Neural cell (in vitro differentiated cells): Measurements from ENCODE around the gene RAC3. TPM values are rescaled to one million over a fixed set of nuclear protein-coding genes. Genes with fewer than 3 reads are reported as not detected.

Experiments used
- H2AFZ ChIP-seq: fragments of 200-600, 300-800 bp; sonication (generic), shearing (Covaris generic); 2 replicates; pipeline ENCODE4 v1.6.0; 2014; ENCODE audit warnings: low read depth, mild to moderate bottlenecking, antibody characterized with exemption, low read length, moderate library complexity
- H3F3A ChIP-seq: fragments of 200-600 bp; shearing (Covaris generic); 2 replicates; pipeline ENCODE4 v1.6.1; 2016; ENCODE audit warnings: mild to moderate bottlenecking, moderate library complexity, mixed read lengths, antibody characterized with exemption, low read length; ENCODE audit not compliant: insufficient read depth, poor library complexity, severe bottlenecking
- H3K27ac ChIP-seq: fragments of 200-600, 300-800 bp; sonication (generic), shearing (Covaris generic); 2 replicates; pipeline ENCODE4 v1.5.1; 2014; ENCODE audit warnings: mild to moderate bottlenecking, low read length, moderate library complexity
- H3K27me3 ChIP-seq: fragments of 300-800, 200-600 bp; sonication (generic), shearing (Covaris generic); 2 replicates; pipeline ENCODE4 v1.6.0; 2014; ENCODE audit warnings: mild to moderate bottlenecking, low read depth, low read length, moderate library complexity; ENCODE audit not compliant: insufficient read depth
- H3K36me3 ChIP-seq: fragments of 300-800, 200-600 bp; sonication (generic), shearing (Covaris generic); 2 replicates; pipeline ENCODE4 v1.5.1; 2014; ENCODE audit warnings: mild to moderate bottlenecking, antibody characterized with exemption, low read length, moderate library complexity; ENCODE audit not compliant: insufficient read depth
- H3K4me2 ChIP-seq: fragments of 300-800, 200-600 bp; sonication (generic), shearing (Covaris generic); 2 replicates; pipeline ENCODE4 v1.6.0; 2014; ENCODE audit warnings: mild to moderate bottlenecking, low read length
- H3K4me3 ChIP-seq: fragments of 300-800, 200-600 bp; sonication (generic), shearing (Covaris generic); 2 replicates; pipeline ENCODE4 v1.5.1; 2014; ENCODE audit warnings: mild to moderate bottlenecking, low read length, moderate library complexity
- H3K79me2 ChIP-seq: fragments of 200-600 bp; shearing (Covaris generic); replicated peaks from 2 replicates; pipeline ENCODE4 v1.6.0; 2014; ENCODE audit warnings: mild to moderate bottlenecking, low read length, moderate library complexity; ENCODE audit not compliant: insufficient read depth
- H3K9ac ChIP-seq: fragments of 300-800, 200-600 bp; sonication (generic), shearing (Covaris generic); 2 replicates; pipeline ENCODE4 v1.6.1; 2016; ENCODE audit warnings: mild to moderate bottlenecking, low read length, mixed read lengths
- H3K9me2 ChIP-seq: fragments of 200-600 bp; shearing (Covaris generic); 2 replicates; pipeline ENCODE4 v1.6.1; 2016; ENCODE audit warnings: mild to moderate bottlenecking, low read length, mixed read lengths; ENCODE audit not compliant: insufficient read depth
- H3K9me3 ChIP-seq: fragments of 200-600, 300-800 bp; sonication (generic), shearing (Covaris generic); 2 replicates; pipeline ENCODE4 v1.6.1; 2016; ENCODE audit warnings: mild to moderate bottlenecking, mixed run types, low read length, moderate library complexity, mixed read lengths
- H4K20me1 ChIP-seq: fragments of 200-600 bp; shearing (Covaris generic); 2 replicates; pipeline ENCODE4 v1.6.1; 2016; ENCODE audit warnings: mild to moderate bottlenecking, mixed run types; ENCODE audit not compliant: insufficient read depth
- CTCF ChIP-seq: fragments of 450-650 bp; IDR thresholded peaks from 2 replicates; pipeline ENCODE4 v1.5.1; 2014; ENCODE audit warnings: antibody characterized with exemption, mild to moderate bottlenecking, moderate library complexity; ENCODE audit not compliant: poor library complexity, severe bottlenecking
- EP300 ChIP-seq: fragments of 450-650 bp; conservative IDR thresholded peaks from 2 replicates; pipeline ENCODE4 v1.6.1; 2014; ENCODE audit warnings: antibody characterized with exemption, mild to moderate bottlenecking, moderate library complexity; ENCODE audit not compliant: poor library complexity, severe bottlenecking
- EZH2 ChIP-seq: fragments of 200-600, 300-800 bp; shearing (Covaris generic), sonication (generic); IDR thresholded peaks from 2 replicates; pipeline ENCODE4 v1.6.1; 2014; ENCODE audit warnings: antibody characterized with exemption, low read length, borderline replicate concordance, mild to moderate bottlenecking; ENCODE audit not compliant: insufficient read depth, poor library complexity, severe bottlenecking
- MXI1 ChIP-seq: fragments of 450-650 bp; conservative IDR thresholded peaks from 2 replicates; pipeline ENCODE4 v1.6.1; 2014; ENCODE audit warnings: antibody characterized with exemption, mild to moderate bottlenecking; ENCODE audit not compliant: poor library complexity, severe bottlenecking
- POLR2AphosphoS5 ChIP-seq: IDR thresholded peaks from 2 replicates; pipeline ENCODE4 v1.6.1; 2012
- RAD21 ChIP-seq: fragments of 450-650 bp; conservative IDR thresholded peaks from 2 replicates; pipeline ENCODE4 v1.6.1; 2014; ENCODE audit warnings: antibody characterized with exemption, mild to moderate bottlenecking, moderate library complexity
- REST ChIP-seq: IDR thresholded peaks from 2 replicates; pipeline ENCODE4 v1.6.1; 2012; ENCODE audit warnings: borderline replicate concordance
- SMC3 ChIP-seq: fragments of 450-650 bp; conservative IDR thresholded peaks from 2 replicates; pipeline ENCODE4 v1.6.1; 2014; ENCODE audit warnings: antibody characterized with exemption, mild to moderate bottlenecking, moderate library complexity; ENCODE audit not compliant: poor library complexity
- TAF1 ChIP-seq: IDR thresholded peaks from 2 replicates; pipeline ENCODE4 v1.6.1; 2012; ENCODE audit warnings: low read depth
- polyA plus RNA-seq: library from polyadenylated mRNA; depleted of rRNA; stranded (reverse); fragments of >200 nt; gene quantifications from 2 replicates; pipeline ENCODE4 v1.2.3, GENCODE V29; 2014

Gene RAC3
- polyA plus RNA-seq, 1 donor from 2014 or later: 211 TPM

- Histone ChIP-seq H3K4me3 (no peak overlapping the region), H3K4me2 (no peak overlapping the region), H3K9me2 (no peaks in the 10 kb centered on the region), H3K79me2 (no peaks in the 10 kb centered on the region), H3F3A (no peaks in the 10 kb centered on the region), H3K36me3 (no peaks in the 10 kb centered on the region), H3K27ac (no peak overlapping the region), H4K20me1 (no peaks in the 10 kb centered on the region), H3K9me3 (no peaks in the 10 kb centered on the region), H2AFZ (no peak overlapping the region), H3K9ac (no peak overlapping the region), H3K27me3 (no peaks in the 10 kb centered on the region)
- TF ChIP-seq TAF1: no peak
- TF ChIP-seq POLR2AphosphoS5: no peak
- no peak for TF ChIP-seq EZH2
- no peak for TF ChIP-seq SMC3
- TF ChIP-seq REST: no peak
- no peak for TF ChIP-seq EP300
Observed at GRCh38 chr17:82045936-82046484, 14.5 kb downstream of the RAC3 start.

- Histone ChIP-seq H2AFZ (no peak overlapping the region), H4K20me1 (no peaks in the 10 kb centered on the region), H3K9ac (no peak overlapping the region), H3K27ac (no peak overlapping the region), H3K79me2 (no peaks in the 10 kb centered on the region), H3K4me2 (no peak overlapping the region), H3K27me3 (no peaks in the 10 kb centered on the region), H3F3A (no peaks in the 10 kb centered on the region), H3K4me3 (no peak overlapping the region), H3K9me3 (no peaks in the 10 kb centered on the region), H3K9me2 (no peaks in the 10 kb centered on the region), H3K36me3 (no peaks in the 10 kb centered on the region)
- TF ChIP-seq POLR2AphosphoS5: no peak
Observed at GRCh38 chr17:82046903-82047302, 15.4 kb downstream of the RAC3 start.

- Histone ChIP-seq H3K9me3 (no peaks in the 10 kb centered on the region), H3K27me3 (no peaks in the 10 kb centered on the region), H3K9me2 (no peaks in the 10 kb centered on the region), H3F3A (no peaks in the 10 kb centered on the region), H3K4me2 (no peak overlapping the region), H3K27ac (no peak overlapping the region), H3K9ac (no peak overlapping the region), H3K4me3 (no peak overlapping the region), H2AFZ (no peak overlapping the region), H3K36me3 (no peaks in the 10 kb centered on the region), H3K79me2 (peaks cover 4% of the 10 kb centered on the region), H4K20me1 (no peaks in the 10 kb centered on the region)
- TF ChIP-seq MXI1 (no peak), RAD21 (no peak), CTCF (no peak), EZH2 (no peak), REST (no peak), SMC3 (no peak), EP300 (no peak), TAF1 (no peak), POLR2AphosphoS5 (no peak)
Observed at GRCh38 chr17:82047379-82047778, 15.9 kb downstream of the RAC3 start.
